ENCODE measurements around the gene MPP3.

Gene MPP3

GRCh38 chr17:43769426-43769825 lies 63.5 kb downstream of the MPP3 start:
- no peak for DNase-seq

DNA sequence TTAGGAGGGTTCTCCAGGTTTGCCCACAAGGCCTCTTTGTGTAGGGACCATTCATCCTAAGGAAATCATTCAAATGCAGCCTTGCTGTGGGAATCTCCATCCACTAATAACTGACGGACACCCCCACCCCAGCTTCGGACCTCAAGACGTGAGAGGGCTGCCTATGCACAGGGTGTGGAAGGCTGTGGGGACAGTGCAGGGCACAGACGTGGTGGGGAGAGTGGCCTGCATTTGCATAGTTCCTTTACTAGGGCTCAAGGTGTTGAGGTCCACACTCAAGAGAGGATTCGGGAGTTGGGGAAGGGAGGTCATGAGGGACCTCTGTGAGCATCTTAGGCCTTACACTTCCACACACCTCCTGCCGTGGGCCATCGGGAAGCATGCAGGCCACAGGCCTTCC lies 64.0 kb downstream of the MPP3 start:
- no peak for DNase-seq

GRCh38 chr17:43768382-43768781 lies 64.6 kb downstream of the MPP3 start:
- DNase-seq = no peak

DNA sequence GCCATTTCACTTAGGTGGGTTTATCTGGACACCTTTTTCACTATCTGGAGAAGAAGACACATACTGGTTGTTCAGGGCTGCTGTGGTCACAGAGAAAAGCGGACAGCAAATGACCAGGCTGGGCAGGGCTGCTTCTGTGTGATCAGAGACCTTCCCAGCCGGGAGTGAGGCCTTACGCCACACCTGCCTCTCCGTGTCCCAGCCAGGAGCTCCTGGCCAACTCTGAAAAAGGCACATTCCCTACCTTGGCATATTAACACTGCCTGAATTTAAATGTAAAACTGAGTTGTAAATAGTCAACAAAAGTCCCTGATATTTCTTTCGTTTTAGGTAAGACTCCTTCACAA lies 65.3 kb downstream of the MPP3 start:
- DNase-seq = no peak

- DNase-seq = no peak
Observed at GRCh38 chr17:43767053-43767712, 65.8 kb downstream of the MPP3 start.

GRCh38 chr17:43766413-43767052 lies 66.4 kb downstream of the MPP3 start:
- DNase-seq = peak; percentile 20

DNA sequence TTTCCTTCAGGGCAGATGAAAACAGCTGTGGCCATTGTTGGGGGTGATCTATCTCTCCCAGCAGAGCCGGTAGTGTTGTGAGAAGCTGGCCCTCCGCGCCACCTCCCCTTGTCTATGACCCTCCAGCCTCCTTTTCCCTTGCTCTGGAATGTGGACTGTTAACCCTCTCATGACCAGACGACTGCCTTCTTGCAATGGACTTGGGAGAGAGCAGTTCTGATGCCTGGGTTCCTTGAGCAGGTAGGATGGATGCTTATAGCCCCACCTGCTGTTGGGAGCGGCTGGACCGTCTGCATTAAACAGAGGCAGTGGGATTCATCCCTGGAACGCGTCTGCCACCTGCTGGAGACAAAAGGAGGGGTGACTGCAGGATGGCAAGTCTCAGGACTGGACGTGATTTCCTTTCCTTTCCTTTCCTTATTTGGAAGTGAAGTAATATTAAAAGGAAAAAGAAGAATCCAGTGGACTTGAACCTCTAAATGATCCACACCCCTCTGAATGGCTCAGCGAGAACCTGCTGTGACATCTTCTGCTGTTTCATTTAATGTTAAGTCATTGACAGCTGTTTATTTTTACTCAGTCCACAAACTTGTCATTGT lies 72.6 kb downstream of the MPP3 start:
- DNase-seq = peak; percentile 80

DNA sequence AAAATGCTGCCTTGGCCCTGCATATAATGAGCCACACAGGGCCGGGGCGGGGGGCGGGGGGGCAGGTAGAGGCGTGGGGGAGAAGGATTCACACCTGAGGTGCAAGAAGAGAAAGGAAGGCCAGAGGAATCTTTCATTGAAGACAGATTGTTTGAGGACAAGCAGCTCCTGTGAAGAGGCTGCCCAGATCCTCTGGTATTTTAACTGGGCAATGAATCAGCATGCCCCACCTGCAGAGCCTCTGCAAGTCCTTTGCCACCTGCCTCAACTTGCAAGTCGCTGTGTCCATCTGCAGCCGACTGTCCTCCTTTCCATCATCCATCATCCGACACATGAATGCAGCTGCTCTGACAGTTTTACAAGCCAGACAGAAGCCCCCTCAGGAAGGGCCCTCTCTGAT lies 73.1 kb downstream of the MPP3 start:
- no peak for DNase-seq

DNA sequence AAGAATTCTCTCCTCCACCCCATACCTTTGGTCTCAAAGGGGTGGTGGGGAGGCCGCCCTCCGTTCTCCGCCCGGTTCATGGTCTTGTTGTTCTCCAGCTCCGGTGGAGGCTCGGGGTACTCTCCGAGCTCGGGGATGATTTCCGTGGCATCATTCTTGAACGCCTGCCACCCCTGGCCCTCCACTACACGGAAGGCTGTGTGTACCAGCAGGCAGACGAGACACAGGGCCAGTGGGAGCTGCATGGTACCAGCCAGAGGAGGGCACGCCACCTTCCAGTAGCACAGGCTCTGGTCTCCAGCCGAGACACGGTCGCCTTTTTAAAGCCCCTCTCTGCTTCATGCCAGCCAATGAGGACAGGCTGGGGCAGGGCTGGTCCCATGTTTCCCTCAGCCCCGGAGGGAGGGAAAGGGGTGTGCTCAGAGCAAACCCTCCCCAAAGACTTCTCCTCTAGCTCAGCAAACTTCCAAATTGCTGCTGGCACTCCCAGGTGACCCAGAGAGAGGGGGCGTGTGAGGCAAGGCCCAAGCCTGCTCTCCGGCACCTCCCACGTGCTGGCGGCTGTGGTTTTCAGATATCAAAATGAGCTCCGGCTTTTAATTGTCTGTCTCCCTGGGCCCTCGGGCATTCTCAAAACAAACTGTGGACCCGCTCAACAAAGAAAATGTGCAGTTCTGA lies 74.3 kb downstream of the MPP3 start, which contains the start of gene SOST:
Gene SOST, minus strand, starts transcription at position 295 of the 678 bp plus-strand sequence. Its CDS starts 50 bp downstream, at position 245.
- no peak for DNase-seq

GRCh38 chr17:43758086-43758485 lies 74.9 kb downstream of the MPP3 start:
- no peak for DNase-seq

DNA sequence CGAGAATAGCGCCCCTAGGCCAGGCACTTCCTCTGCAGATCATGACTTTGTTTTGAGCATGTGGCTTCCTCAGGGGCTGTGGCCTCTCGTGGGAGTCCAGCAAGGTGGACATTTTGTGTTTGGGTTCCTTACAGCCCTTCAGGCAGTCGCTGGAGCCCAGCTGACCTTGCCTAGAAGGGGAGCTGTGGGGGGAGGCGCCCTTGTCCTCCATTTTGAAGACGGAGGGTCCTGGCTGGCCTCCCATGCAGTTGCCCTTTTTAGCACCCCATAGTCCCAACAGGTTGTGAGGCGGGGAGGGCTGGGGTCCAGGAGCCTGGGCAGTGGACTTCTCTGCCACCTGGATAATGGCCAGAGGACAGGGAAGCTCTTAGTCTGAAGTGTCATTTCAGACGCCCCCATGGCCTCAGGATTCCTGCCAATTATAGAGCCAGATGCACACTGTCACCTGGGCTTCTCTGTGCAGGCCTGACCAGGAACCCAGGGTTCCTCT lies 75.7 kb downstream of the MPP3 start:
- no peak for DNase-seq

GRCh38 chr17:43756201-43756600 lies 76.7 kb downstream of the MPP3 start:
- DNase-seq = no peak

DNA sequence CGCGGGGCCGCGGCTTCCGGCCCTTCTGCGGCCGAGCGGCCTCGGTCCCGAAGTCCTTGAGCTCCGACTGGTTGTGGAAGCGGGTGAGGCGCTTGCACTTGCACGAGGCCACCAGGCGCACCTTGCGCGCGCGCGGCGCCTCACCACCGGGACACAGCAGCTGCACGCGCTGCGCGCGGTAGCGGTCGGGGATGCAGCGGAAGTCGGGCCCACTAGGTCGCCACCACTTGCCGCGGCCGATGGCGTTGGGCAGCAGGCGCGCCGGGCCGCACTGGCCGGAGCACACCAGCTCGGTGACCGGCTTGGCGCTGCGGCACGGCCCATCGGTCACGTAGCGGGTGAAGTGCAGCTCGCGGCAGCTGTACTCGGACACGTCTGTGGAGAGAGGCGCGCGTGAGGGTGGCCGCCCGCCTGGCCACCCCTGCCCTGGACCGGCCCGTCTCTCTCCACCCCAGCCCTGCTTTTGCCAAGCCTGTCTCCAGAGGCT lies 77.5 kb downstream of the MPP3 start:
- DNase-seq = peak; percentile 14

DNA sequence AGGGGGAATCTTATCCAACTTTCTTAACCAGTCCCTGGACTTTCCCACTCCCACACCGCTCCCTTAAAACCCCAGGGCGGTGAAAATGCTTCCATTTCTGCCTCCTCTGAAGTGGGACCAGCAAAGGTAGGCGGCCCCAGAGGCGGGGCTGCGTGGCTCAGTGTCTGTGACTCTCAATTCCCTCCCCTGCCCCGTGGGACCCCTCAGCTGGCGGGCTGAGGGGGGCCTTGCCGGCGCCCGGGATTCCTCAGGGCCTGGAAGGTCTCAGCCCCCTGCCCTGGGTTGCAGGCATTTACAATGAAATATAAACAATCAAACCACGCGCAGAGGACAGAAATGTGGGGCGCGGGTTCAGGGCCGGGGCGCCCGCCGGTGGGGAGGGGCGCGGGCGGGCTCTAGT lies 78.0 kb downstream of the MPP3 start:
- no peak for DNase-seq

- no peak for DNase-seq
Observed at GRCh38 chr17:43753493-43754129, 79.3 kb downstream of the MPP3 start.
